ENCODE measurements around the gene GRIK4.

DNA sequence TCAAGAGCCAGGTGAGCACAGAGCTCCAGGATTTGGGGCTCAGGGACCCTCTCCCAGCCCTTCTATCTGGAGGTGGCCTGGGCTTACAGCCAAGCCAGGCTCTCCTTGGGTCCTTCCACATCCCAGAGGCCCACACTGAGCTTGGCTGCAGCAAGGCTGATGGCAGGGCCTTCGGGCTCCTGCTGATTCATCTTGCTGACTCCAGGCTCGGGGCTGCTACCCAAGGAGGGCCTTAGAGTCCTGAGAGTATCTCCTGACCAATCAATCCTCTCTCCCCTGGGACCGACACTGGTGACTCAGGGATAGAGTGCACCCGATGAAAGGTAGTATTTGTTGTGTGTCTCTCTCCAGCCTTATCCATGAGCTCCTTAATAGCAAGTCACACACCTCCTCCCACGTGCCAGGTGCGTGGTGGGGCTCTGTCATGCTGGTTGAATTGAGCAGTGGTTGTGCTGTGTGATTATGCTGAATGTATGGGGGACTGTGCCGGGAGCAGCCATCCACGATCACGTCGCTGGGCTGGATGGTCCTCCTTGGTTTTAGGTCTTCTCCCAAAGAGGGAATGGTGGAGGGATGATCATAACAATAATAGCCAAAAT lies 62.3 kb downstream of the GRIK4 start:
- TF ChIP-seq, protein P1, sequence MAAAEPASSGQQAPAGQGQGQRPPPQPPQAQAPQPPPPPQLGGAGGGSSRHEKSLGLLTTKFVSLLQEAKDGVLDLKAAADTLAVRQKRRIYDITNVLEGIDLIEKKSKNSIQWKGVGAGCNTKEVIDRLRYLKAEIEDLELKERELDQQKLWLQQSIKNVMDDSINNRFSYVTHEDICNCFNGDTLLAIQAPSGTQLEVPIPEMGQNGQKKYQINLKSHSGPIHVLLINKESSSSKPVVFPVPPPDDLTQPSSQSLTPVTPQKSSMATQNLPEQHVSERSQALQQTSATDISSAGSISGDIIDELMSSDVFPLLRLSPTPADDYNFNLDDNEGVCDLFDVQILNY (CRISPR knock-in tag; IDR thresholded peaks at IDR 0.05), result no peak
- TF ChIP-seq ATF1 (CRISPR knock-in tag; IDR thresholded peaks at IDR 0.05) (no peak), GRHL2 (CRISPR knock-in tag; IDR thresholded peaks at IDR 0.05; ENCODE audit: insufficient replicate concordance, severe bottlenecking) (no peak), JUN (CRISPR knock-in tag; IDR thresholded peaks at IDR 0.05) (no peak), NR2C2 (CRISPR knock-in tag; IDR thresholded peaks at IDR 0.05) (no peak), ETV6 (CRISPR knock-in tag; IDR thresholded peaks at IDR 0.05) (no peak), ESRRA (CRISPR knock-in tag; IDR thresholded peaks at IDR 0.05; ENCODE audit: borderline replicate concordance) (no peak), SP1 (CRISPR knock-in tag; conservative IDR thresholded peaks at IDR 0.05) (no peak), CREB1 (CRISPR knock-in tag; IDR thresholded peaks at IDR 0.05) (no peak)
- TF ChIP-seq, protein P2, sequence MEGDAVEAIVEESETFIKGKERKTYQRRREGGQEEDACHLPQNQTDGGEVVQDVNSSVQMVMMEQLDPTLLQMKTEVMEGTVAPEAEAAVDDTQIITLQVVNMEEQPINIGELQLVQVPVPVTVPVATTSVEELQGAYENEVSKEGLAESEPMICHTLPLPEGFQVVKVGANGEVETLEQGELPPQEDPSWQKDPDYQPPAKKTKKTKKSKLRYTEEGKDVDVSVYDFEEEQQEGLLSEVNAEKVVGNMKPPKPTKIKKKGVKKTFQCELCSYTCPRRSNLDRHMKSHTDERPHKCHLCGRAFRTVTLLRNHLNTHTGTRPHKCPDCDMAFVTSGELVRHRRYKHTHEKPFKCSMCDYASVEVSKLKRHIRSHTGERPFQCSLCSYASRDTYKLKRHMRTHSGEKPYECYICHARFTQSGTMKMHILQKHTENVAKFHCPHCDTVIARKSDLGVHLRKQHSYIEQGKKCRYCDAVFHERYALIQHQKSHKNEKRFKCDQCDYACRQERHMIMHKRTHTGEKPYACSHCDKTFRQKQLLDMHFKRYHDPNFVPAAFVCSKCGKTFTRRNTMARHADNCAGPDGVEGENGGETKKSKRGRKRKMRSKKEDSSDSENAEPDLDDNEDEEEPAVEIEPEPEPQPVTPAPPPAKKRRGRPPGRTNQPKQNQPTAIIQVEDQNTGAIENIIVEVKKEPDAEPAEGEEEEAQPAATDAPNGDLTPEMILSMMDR (IDR thresholded peaks at IDR 0.05), result no peak
- TF ChIP-seq, protein P3, sequence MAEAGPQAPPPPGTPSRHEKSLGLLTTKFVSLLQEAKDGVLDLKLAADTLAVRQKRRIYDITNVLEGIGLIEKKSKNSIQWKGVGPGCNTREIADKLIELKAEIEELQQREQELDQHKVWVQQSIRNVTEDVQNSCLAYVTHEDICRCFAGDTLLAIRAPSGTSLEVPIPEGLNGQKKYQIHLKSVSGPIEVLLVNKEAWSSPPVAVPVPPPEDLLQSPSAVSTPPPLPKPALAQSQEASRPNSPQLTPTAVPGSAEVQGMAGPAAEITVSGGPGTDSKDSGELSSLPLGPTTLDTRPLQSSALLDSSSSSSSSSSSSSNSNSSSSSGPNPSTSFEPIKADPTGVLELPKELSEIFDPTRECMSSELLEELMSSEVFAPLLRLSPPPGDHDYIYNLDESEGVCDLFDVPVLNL (CRISPR knock-in tag; IDR thresholded peaks at IDR 0.05; ENCODE audit: borderline replicate concordance, low read depth), result no peak
- TF ChIP-seq, protein P4, sequence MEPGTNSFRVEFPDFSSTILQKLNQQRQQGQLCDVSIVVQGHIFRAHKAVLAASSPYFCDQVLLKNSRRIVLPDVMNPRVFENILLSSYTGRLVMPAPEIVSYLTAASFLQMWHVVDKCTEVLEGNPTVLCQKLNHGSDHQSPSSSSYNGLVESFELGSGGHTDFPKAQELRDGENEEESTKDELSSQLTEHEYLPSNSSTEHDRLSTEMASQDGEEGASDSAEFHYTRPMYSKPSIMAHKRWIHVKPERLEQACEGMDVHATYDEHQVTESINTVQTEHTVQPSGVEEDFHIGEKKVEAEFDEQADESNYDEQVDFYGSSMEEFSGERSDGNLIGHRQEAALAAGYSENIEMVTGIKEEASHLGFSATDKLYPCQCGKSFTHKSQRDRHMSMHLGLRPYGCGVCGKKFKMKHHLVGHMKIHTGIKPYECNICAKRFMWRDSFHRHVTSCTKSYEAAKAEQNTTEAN (CRISPR knock-in tag; IDR thresholded peaks at IDR 0.05), result no peak
- TF ChIP-seq, protein P5, sequence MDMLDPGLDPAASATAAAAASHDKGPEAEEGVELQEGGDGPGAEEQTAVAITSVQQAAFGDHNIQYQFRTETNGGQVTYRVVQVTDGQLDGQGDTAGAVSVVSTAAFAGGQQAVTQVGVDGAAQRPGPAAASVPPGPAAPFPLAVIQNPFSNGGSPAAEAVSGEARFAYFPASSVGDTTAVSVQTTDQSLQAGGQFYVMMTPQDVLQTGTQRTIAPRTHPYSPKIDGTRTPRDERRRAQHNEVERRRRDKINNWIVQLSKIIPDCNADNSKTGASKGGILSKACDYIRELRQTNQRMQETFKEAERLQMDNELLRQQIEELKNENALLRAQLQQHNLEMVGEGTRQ (CRISPR knock-in tag; IDR thresholded peaks at IDR 0.05), result no peak
- TF ChIP-seq, protein P6, sequence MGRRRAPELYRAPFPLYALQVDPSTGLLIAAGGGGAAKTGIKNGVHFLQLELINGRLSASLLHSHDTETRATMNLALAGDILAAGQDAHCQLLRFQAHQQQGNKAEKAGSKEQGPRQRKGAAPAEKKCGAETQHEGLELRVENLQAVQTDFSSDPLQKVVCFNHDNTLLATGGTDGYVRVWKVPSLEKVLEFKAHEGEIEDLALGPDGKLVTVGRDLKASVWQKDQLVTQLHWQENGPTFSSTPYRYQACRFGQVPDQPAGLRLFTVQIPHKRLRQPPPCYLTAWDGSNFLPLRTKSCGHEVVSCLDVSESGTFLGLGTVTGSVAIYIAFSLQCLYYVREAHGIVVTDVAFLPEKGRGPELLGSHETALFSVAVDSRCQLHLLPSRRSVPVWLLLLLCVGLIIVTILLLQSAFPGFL (CRISPR knock-in tag; IDR thresholded peaks at IDR 0.05; ENCODE audit: borderline replicate concordance), result no peak

Data from WTC11 (cell line).